ENCODE measurements around the gene CORIN.

The CORIN gene

GRCh38 chr4:47590325-47590724 is 247.5 kb downstream of the CORIN start:
- TF ChIP-seq CTCF (conservative IDR thresholded peaks at IDR 0.05; ENCODE audit: low read depth) = no peak
- POLR2A ChIA-PET (ENCODE audit: low non-redundant PET) = no interaction called here
- H3K27ac ChIP-seq = no peak overlapping the region
- DNase-seq (ENCODE audit: low spot score) = no peak
- CTCF ChIA-PET = no interaction called here

GRCh38 chr4:47579235-47579634 is 258.6 kb downstream of the CORIN start:
- no peak overlapping the region for H3K27ac ChIP-seq
- ChIA-PET CTCF (no interaction called here), POLR2A (ENCODE audit: low non-redundant PET) (no interaction called here)
- DNase-seq (ENCODE audit: low spot score) = no peak
- TF ChIP-seq CTCF (conservative IDR thresholded peaks at IDR 0.05; ENCODE audit: low read depth) = no peak

GRCh38 chr4:47577779-47578553 is 259.9 kb downstream of the CORIN start:
- POLR2A ChIA-PET (ENCODE audit: low non-redundant PET) = no interaction called here

GRCh38 chr4:47572981-47573380 is 264.9 kb downstream of the CORIN start:
- no peak overlapping the region for H3K27ac ChIP-seq
- POLR2A ChIA-PET (ENCODE audit: low non-redundant PET) = no interaction called here
- no peak for DNase-seq (ENCODE audit: low spot score)
- no peak for TF ChIP-seq CTCF (conservative IDR thresholded peaks at IDR 0.05; ENCODE audit: low read depth)
- CTCF ChIA-PET = interaction anchor here (0.6 kb wide), 1 partner anchor 16 kb away, joined by 3 read pairs; no protein-coding TSS in a partner anchor

More at GRCh38 chr4:47577779-47578553, 259.9 kb downstream of the CORIN start:
- CTCF ChIA-PET = no interaction called here
- no peak for TF ChIP-seq CTCF (conservative IDR thresholded peaks at IDR 0.05; ENCODE audit: low read depth)
- DNase-seq (ENCODE audit: low spot score) = no peak
- no peak overlapping the region for H3K27ac ChIP-seq

- TF ChIP-seq CTCF (conservative IDR thresholded peaks at IDR 0.05; ENCODE audit: low read depth) = no peak
- POLR2A ChIA-PET (ENCODE audit: low non-redundant PET) = no interaction called here
- CTCF ChIA-PET = no interaction called here
- no peak overlapping the region for H3K27ac ChIP-seq
- no peak for DNase-seq (ENCODE audit: low spot score)
Observed at GRCh38 chr4:47570816-47571215, 267.1 kb downstream of the CORIN start.

- TF ChIP-seq CTCF (conservative IDR thresholded peaks at IDR 0.05; ENCODE audit: low read depth) = no peak
- DNase-seq (ENCODE audit: low spot score) = no peak
- CTCF ChIA-PET = no interaction called here
- no peak overlapping the region for H3K27ac ChIP-seq
- POLR2A ChIA-PET (ENCODE audit: low non-redundant PET) = no interaction called here
Observed at GRCh38 chr4:47567511-47567910, 270.4 kb downstream of the CORIN start.
